B cell (primary cell): ENCODE results near the gene CTRL. TPM values are rescaled to one million over a fixed set of nuclear protein-coding genes. Genes with fewer than 3 reads are reported as not detected.
"Not testable (repeated sequence)": the region's sequence is repeated elsewhere in the genome, so short reads cannot be mapped to it uniquely, and the experiment has no call there.

Experiments used
- ATAC-seq: fragments of 200-7000 bp; cut with Tn5 transposase; one replicate; pipeline ENCODE4 v1.10.0; 2021; ENCODE audit warnings: low read depth, mild to moderate bottlenecking, moderate number of reproducible peaks, moderate library complexity
- CTCF ChIA-PET: fragments of 350-600 bp; sonication (Branson Sonifier 250); formaldehyde crosslinking; loops from one replicate; lab custom pipeline; 2021; ENCODE audit warnings: antibody characterized with exemption, inconsistent platforms; lab: Charles Lee
- POLR2A ChIA-PET: fragments of 350-600 bp; sonication (Branson Sonifier 250); formaldehyde crosslinking; loops from one replicate; lab custom pipeline; 2021; ENCODE audit warnings: antibody characterized with exemption; lab: Charles Lee
- DNase-seq: peaks from one replicate; pipeline ENCODE4 v3.0.0; 2013
- H2AFZ ChIP-seq: 2 replicates; pipeline ENCODE4 v1.6.1; 2012; ENCODE audit warnings: mild to moderate bottlenecking, low read depth, low read length; ENCODE audit not compliant: insufficient read depth, poor library complexity, severe bottlenecking
- H3K27ac ChIP-seq, 2 donors: 1 replicate in 1 of 2; 2 replicates in 1 of 2; pipeline ENCODE4 v1.5.1; 2012 to 2013; ENCODE audit warnings: low read length in 2 of 2, mild to moderate bottlenecking in 2 of 2, moderate library complexity in 1 of 2
- H3K27me3 ChIP-seq, 4 experiments: fragments of 200-600 bp in 1 of 4; sonication (generic) in 1 of 4; replicated peaks in 1 of 4; 1 replicate in 2 of 4; 2 replicates in 2 of 4; pipeline versions ENCODE4 v1.6.1 to v1.7.0; 2013 to 2016; ENCODE audit warnings: low read length in 3 of 4, mild to moderate bottlenecking in 2 of 4, mixed read lengths in 1 of 4, moderate library complexity in 1 of 4; ENCODE audit not compliant: insufficient read depth in 4 of 4, control insufficient read depth in 3 of 4; ENCODE audit errors: control extremely low read depth in 1 of 4
- H3K36me3 ChIP-seq, 2 experiments: replicated peaks in 1 of 2; 1 replicate in 1 of 2; 2 replicates in 1 of 2; pipeline versions ENCODE4 v1.6.1 to v1.7.1; 2013; ENCODE audit warnings: low read length in 1 of 2; ENCODE audit not compliant: insufficient read depth in 2 of 2, control insufficient read depth in 1 of 2; ENCODE audit errors: control extremely low read depth in 1 of 2, extremely low read depth in 1 of 2
- H3K4me1 ChIP-seq, 2 donors: fragments of 200-600 bp in 1 of 2; sonication (generic) in 1 of 2; 1 replicate in 1 of 2; 2 replicates in 1 of 2; pipeline versions ENCODE4 v1.5.1 to v1.6.1; 2013 to 2017; ENCODE audit warnings: low read length in 2 of 2; ENCODE audit not compliant: control insufficient read depth in 2 of 2, insufficient read depth in 2 of 2
- H3K4me2 ChIP-seq: replicated peaks from 2 replicates; pipeline ENCODE3; 2012; ENCODE audit warnings: mild to moderate bottlenecking, low read depth, low read length; ENCODE audit not compliant: poor library complexity, severe bottlenecking
- H3K4me3 ChIP-seq, 5 experiments: fragments of 200-600 bp in 1 of 5; sonication (generic) in 1 of 5; 1 replicate in 3 of 5; 2 replicates in 2 of 5; pipeline versions ENCODE4 v1.5.1 to v1.7.0; 2011 to 2016; ENCODE audit warnings: low read length in 4 of 5, mild to moderate bottlenecking in 4 of 5, low read depth in 2 of 5, control low read depth in 1 of 5, moderate library complexity in 1 of 5; ENCODE audit not compliant: insufficient read depth in 1 of 5; ENCODE audit errors: control extremely low read depth in 1 of 5, extremely low read depth in 1 of 5
- H3K79me2 ChIP-seq: fragments of 200-600 bp; sonication (generic); one replicate; pipeline ENCODE4 v1.6.0; 2016; ENCODE audit warnings: low read length; ENCODE audit not compliant: control insufficient read depth, insufficient read depth
- H3K9ac ChIP-seq: fragments of 200-600 bp; sonication (generic); 2 replicates; pipeline ENCODE4 v1.6.1; 2017; ENCODE audit warnings: mild to moderate bottlenecking, low read length, moderate library complexity
- H3K9me3 ChIP-seq, 3 donors: one replicate each; pipeline versions ENCODE4 v1.6.1 to v1.7.1; 2013; ENCODE audit warnings: low read length in 2 of 3; ENCODE audit not compliant: control insufficient read depth in 2 of 3, insufficient read depth in 1 of 3; ENCODE audit errors: control extremely low read depth in 1 of 3
- H4K20me1 ChIP-seq: 2 replicates; pipeline ENCODE4 v1.6.0; 2012; ENCODE audit warnings: mild to moderate bottlenecking, low read length; ENCODE audit not compliant: insufficient read depth, control insufficient read depth, poor library complexity, severe bottlenecking
- H3K27ac Mint-ChIP-seq: one replicate; pipeline ENCODE4 v1.8.0; 2021; ENCODE audit warnings: mixed read lengths
- H3K27me3 Mint-ChIP-seq: one replicate; pipeline ENCODE4 v1.8.0; 2021; ENCODE audit warnings: mixed read lengths
- H3K4me1 Mint-ChIP-seq: one replicate; pipeline ENCODE4 v1.8.0; 2021; ENCODE audit warnings: mixed read lengths
- H3K4me3 Mint-ChIP-seq: one replicate; pipeline ENCODE4 v1.8.0; 2021; ENCODE audit warnings: mixed read lengths
- H3K9me3 Mint-ChIP-seq: one replicate; pipeline ENCODE4 v1.8.0; 2022; ENCODE audit warnings: mixed read lengths; ENCODE audit not compliant: insufficient read depth
- CTCF ChIP-seq: fragments of 200-600 bp; IDR thresholded peaks from one replicate; pipeline ENCODE4 v1.8.0; 2022; ENCODE audit warnings: antibody characterized with exemption, mild to moderate bottlenecking
- EZH2 ChIP-seq: IDR thresholded peaks from 2 replicates; pipeline ENCODE4 v1.6.1; 2012; ENCODE audit warnings: borderline replicate concordance, low read depth, mild to moderate bottlenecking, moderate library complexity, low read length; ENCODE audit not compliant: insufficient read depth, poor library complexity, severe bottlenecking
- WGBS: methylation state at CpG from one replicate; pipeline ENCODE4 v1.1.5; 2013; ENCODE audit warnings: missing lambda C conversion rate; ENCODE audit not compliant: insufficient coverage; 5-methylcytosine and 5-hydroxymethylcytosine counted together
- intact Hi-C: fragments of 100-400 bp; cut with micrococcal nuclease; formaldehyde crosslinking; loops from one replicate; pipeline ENCODE4 v1.10.0; 2022
- polyA plus RNA-seq: library from polyadenylated mRNA; depleted of rRNA; stranded (reverse); fragments of >200 nt; gene quantifications from 2 replicates; pipeline ENCODE4 v1.2.3, GENCODE V29; 2012
- total RNA-seq, 2 donors: library from RNA; stranded (reverse); fragments of 120-200 nt in 1 of 2; gene quantifications; 1 replicate in 1 of 2; 2 replicates in 1 of 2; pipeline versions ENCODE4 v1.2.3 to v1.2.4, GENCODE V29; 2013 to 2022

Gene CTRL
- total and polyA plus RNA-seq, 2 donors (not counting 1 experiment from before 2014, with no cell fraction given): 5.8 to 19.0 TPM

GRCh38 chr16:67975321-67976105 is 43.9 kb upstream of the CTRL start:
- H3K9ac ChIP-seq: no peak overlapping the region
- TF ChIP-seq CTCF (no peak), EZH2 (no peak)
- no peak overlapping the region for H3K4me3 Mint-ChIP-seq
- no peaks in the 10 kb centered on the region for H3K9me3 ChIP-seq
- no peak overlapping the region for H2AFZ ChIP-seq
- no peaks in the 10 kb centered on the region for H4K20me1 ChIP-seq
- H3K79me2 ChIP-seq: no peaks in the 10 kb centered on the region
- no peak overlapping the region for H3K4me3 ChIP-seq
- ATAC-seq (no peak), DNase-seq (no peak)
- H3K4me2 ChIP-seq: no peak overlapping the region
- no peak overlapping the region for H3K27ac ChIP-seq
- intact Hi-C loops: no loop called here
- CTCF ChIA-PET: no interaction called here
- H3K4me1 Mint-ChIP-seq: peaks cover 3% of the 10 kb centered on the region
- no peaks in the 10 kb centered on the region for H3K36me3 ChIP-seq
- H3K4me1 ChIP-seq: peaks cover 0 to 6% of the 10 kb centered on the region in 2 donors
- WGBS: 79% methylated on average over 12 of the region's 14 CpGs
- no peaks in the 10 kb centered on the region for H3K9me3 Mint-ChIP-seq
- POLR2A ChIA-PET: interaction anchor here (0.7 kb wide), 1 partner anchor 162 kb away, joined by 3 read pairs; no protein-coding TSS in a partner anchor
- H3K27me3 Mint-ChIP-seq: no peaks in the 10 kb centered on the region
- H3K27me3 ChIP-seq: peaks cover 0 to 1% (median 0%) of the 10 kb centered on the region in 4 experiments
- peak overlapping the region; percentile 26 for H3K27ac Mint-ChIP-seq

- H3K4me3 Mint-ChIP-seq, H3K27ac Mint-ChIP-seq, intact Hi-C loops, DNase-seq, H3K36me3 ChIP-seq, H2AFZ ChIP-seq, H3K4me2 ChIP-seq, H4K20me1 ChIP-seq, ATAC-seq, H3K79me2 ChIP-seq, H3K9me3 Mint-ChIP-seq, H3K4me3 ChIP-seq, H3K27me3 ChIP-seq, H3K9me3 ChIP-seq, H3K27ac ChIP-seq, H3K9ac ChIP-seq, H3K27me3 Mint-ChIP-seq: not testable (repeated sequence)
- WGBS: 98% methylated on average over 4 of the region's 7 CpGs
- peaks cover 5 to 19% of the 10 kb centered on the region in 2 donors for H3K4me1 ChIP-seq
- peaks cover 16% of the 10 kb centered on the region for H3K4me1 Mint-ChIP-seq
- CTCF ChIA-PET: interaction anchor here (0.8 to 1.0 kb wide), 2 partner anchors 26 to 34 kb away, joined by 4 read pairs; no protein-coding TSS in a partner anchor
- POLR2A ChIA-PET: interaction anchor here (0.6 to 0.7 kb wide), 2 partner anchors 50 to 72 kb away, joined by 8 read pairs; no protein-coding TSS in a partner anchor
Measured at GRCh38 chr16:67972285-67972684, 40.6 kb upstream of the CTRL start.
